ENCODE results near the gene MAPK1IP1L.
"Not testable (repeated sequence)": the region's sequence is repeated elsewhere in the genome, so short reads cannot be mapped to it uniquely, and the experiment has no call there.

Gene MAPK1IP1L

DNA sequence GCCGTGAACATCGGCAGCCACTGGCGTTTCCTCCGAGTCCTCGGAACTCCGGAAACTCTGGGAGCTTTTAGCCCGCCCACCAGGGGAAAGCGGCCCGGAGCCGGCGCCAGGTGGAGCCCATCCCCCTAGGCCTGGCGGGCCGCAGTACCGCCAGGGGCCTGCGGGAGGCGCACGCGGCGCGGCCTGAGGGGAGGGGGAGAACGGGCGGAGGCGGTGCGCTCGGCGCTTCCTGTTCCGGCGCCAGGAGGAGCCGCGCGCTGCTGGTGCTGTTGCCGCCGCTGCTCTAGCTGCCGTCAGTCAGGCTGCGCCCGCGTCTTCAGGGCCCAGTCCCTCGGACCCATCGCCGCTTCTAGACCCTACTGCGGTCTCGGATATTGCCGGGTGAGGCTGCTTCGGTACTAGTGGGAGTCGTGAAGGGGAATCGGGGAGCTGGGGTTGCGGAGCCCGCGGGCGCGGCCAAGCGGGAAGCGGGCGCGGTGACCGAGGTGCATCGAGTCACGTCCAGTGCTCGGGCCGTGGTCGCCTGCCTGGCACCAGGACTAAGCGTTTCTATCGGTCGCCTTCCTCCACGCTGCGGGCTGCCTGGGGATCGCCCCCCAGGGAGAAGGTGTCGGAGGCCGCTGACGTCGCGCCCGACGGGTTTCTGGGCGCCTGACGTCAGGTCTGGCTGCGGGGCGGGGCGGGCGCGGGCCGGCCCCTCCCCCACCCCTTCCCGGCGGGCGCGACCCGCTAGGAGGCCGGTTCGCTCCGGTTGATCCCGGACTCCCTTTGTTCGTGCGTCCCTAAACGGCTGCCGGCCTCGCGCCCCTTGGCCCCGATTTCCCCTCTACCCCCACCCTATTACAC lies at the start of gene MAPK1IP1L:
TSS of gene MAPK1IP1L (plus strand) at position 225 of the 846 bp plus-strand sequence. CDS start 10,037 bp downstream, outside the sequence.
- DNase-seq (ENCODE audit: low spot score) (peak; percentile 75), FAIRE-seq (no peak)

DNA sequence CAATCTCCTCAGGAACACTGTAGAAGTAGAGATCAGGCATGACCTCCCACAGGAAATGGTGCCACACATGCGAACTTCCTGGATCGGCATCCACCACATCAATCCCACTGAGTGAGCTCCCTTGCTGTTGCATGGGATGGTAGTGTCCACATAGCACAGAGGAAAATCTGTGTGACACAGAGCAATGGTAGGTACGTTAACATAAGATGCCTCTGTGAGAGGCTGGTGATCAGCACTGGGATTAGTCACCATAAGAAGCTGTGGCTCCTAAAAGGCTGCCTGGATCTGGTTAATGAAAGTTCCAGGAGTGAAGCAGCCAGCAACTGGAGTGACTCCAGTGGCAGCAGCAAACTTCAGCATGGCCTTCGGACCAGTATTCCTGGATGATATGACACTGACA lies 46.4 kb upstream of the MAPK1IP1L start:
- DNase-seq (ENCODE audit: low spot score) = no peak
- FAIRE-seq = no peak

GRCh38 chr14:55015006-55015405 lies 36.4 kb upstream of the MAPK1IP1L start:
- DNase-seq (ENCODE audit: low spot score) (no peak), FAIRE-seq (no peak)

- DNase-seq (ENCODE audit: low spot score) = no peak
- FAIRE-seq = no peak
Measured at GRCh38 chr14:55019968-55020554, 31.4 kb upstream of the MAPK1IP1L start.

GRCh38 chr14:55024365-55024764 lies 27.1 kb upstream of the MAPK1IP1L start:
- DNase-seq (ENCODE audit: low spot score); FAIRE-seq: not testable (repeated sequence)

DNA sequence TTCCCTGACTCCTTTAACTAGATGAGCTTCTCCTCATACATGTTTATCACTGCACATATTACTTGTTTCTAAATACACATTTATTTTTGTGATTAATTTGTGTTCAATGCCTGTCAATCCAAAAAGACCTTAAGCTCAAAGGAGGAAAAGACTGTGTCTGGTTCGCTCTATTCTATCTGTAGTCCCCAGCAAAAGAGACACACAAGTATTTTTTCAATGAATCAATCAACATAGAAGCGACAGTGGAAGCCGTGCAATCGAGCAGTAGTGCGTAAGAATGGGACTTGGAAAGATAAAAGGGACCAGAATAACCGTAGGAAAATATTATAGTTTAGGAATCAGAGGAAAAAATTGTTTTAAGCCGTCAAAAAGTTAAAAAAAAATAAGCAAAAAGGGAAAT lies 25.5 kb upstream of the MAPK1IP1L start:
- no peak for FAIRE-seq
- no peak for DNase-seq (ENCODE audit: low spot score)

- FAIRE-seq = no peak
- DNase-seq (ENCODE audit: low spot score) = no peak
Measured at GRCh38 chr14:55026441-55026792, 25.0 kb upstream of the MAPK1IP1L start.

DNA sequence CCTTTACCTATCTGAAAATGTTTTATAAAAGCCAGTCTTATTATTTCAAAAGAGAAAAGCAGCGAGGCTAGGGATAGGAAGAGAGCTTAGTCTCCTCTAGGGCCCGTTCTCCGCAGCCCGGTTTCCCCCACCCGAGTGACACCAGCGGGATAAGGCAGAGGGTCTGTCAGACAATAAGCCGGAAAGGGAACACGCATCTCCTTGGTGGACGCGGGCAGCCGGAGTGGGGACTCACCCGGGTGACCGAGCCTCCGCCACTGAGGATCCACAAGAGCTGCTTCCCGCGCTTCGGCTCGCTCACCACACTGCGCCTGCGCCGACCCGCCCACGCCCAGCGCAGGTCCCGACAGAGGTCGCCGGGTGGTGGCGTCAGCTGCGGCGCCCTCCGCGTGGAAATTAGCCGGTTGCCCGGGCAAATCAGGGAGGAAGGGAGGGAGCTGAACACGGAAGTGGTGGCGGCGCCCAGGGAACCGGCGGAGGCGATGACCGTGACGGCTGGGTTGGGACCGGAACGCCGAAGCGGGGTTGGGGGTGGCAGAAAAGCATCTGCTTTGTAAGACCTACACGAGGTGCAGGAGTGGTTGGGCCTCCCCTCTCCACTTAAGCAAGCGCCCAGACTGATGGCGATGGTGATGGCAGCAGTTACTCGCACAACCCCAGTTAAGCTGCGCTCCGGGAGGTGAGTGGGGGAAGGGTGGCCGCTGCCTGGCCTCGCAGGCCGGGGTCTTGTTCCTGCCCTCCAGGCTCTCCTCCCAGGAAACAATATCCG lies 24.5 kb upstream of the MAPK1IP1L start, which contains the start of the genes SOCS4 and WDHD1:
TSS of gene SOCS4 (plus strand) at position 444 of the 769 bp plus-strand sequence. CDS start 15,806 bp downstream, outside the sequence.
TSS of gene WDHD1 (minus strand) at position 307 of the 769 bp plus-strand sequence. CDS start 312 bp downstream, outside the sequence.
- peak; percentile 75 for DNase-seq (ENCODE audit: low spot score)
- FAIRE-seq = no peak

DNA sequence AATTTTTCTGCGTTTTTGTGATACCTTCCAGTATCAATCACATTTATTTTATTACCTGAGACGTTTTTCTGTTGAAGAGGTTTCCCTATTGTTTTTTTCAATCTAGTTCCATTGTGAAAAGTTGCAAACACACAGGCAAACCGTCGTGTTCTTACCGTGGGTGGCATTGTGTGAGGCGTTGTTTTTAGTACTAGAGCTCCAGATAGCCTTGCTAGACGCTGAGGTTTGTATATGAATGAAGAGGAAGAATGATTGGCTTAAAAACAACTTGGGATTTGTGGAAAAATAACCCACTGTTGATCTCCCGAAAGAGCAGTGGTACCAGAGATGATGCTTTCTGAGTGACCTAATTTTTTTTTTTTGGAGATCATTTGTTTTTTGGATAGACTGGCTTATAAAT lies 23.4 kb upstream of the MAPK1IP1L start:
- FAIRE-seq (no peak), DNase-seq (ENCODE audit: low spot score) (no peak)

- no peak for DNase-seq (ENCODE audit: low spot score)
- FAIRE-seq = no peak
Measured at GRCh38 chr14:55028476-55028875, 23.0 kb upstream of the MAPK1IP1L start.

DNA sequence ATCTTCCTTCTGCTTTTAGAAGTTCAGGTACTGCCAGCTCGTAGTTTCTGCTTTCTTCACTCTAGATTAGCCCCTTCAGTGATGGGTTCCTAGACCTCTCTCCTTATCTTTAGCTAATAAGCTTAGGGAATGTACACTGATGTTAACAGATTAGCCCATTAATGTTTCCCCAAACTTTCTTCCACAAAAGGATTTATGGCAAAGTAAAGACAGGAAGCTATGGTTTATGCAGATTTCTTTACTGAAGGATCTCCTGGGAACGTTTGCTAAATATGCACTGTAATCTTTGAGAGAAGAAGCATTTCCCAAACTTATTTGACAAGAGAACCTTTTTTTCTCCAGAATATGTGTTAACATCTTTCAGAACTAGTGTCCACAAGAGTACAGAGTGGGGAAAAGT lies 20.3 kb upstream of the MAPK1IP1L start:
- FAIRE-seq (no peak), DNase-seq (ENCODE audit: low spot score) (no peak)

DNA sequence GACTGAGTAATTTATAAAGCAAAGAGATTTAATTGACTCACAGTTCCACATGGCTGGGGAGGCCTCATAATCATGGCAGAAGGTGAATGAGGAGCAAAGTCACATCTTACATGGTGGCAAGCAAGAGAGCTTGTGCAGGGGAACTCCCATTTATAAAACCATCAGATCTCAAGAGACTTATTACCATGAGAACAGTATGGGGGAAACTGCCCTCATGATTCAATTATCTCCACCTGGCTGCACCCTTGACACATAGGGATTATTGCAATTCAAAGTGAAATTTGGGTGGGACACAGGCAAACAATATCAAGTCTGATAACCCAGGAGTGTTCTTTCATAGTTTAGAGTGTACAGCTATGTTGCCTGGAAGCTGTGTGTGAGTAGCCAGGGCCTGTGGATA lies 13.5 kb upstream of the MAPK1IP1L start:
- FAIRE-seq; DNase-seq (ENCODE audit: low spot score): not testable (repeated sequence)

DNA sequence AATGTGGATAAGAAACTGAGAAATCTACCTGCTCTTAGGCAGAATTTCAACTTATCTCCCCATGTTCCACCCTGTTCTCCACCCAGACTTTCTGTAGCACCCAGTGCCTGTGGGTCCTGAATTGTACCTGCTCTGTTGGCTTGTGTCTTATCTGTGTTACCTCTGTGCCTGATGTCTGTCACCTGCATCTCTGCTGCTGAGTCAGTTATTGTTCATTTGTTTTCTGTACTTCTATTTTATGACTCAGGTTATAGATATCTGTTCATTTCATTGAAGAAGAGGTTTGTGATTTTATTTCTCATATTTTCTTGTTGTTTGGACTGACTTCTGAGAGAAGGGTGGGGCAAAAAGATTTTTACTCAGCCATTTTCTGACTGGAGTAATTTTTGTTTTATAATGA lies 12.7 kb upstream of the MAPK1IP1L start:
- FAIRE-seq (no peak), DNase-seq (ENCODE audit: low spot score) (no peak)

DNA sequence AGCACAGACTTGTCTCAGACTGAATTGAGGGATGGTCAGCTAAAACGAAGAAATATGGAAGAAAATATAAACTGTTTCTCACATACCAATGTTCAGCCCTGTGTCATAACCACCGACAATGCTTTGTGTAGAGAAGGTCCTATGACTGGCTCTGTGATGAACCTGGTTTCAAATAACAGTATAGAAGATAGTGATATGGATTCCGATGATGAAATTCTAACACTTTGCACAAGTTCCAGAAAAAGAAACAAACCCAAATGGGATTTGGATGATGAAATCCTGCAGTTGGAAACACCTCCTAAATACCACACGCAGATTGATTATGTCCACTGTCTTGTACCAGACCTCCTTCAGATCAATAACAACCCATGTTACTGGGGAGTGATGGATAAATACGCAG lies 7.9 kb upstream of the MAPK1IP1L start:
- FAIRE-seq (no peak), DNase-seq (ENCODE audit: low spot score) (no peak)

DNA sequence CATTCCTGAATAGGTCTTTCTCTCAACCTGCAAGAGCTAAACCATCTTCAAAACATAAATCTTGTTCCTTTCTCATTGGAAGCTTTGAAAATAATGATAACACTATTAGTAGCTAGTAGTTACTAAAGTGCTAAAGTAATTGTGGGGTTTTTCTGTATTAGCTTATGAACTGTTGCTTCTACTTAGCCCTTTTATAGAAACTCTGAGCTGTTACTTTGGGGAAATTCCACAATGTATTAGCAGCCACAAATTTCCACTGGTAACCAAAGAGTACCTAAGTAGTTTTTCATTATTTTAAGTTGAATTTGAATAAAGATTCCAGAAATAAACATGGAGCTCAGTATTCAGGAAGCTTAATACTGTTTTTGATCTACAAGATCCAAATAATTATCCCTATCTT lies 6.4 kb upstream of the MAPK1IP1L start:
- DNase-seq (ENCODE audit: low spot score) = no peak
- no peak for FAIRE-seq

- no peak for DNase-seq (ENCODE audit: low spot score)
- no peak for FAIRE-seq
Measured at GRCh38 chr14:55047301-55048053, 4.0 kb upstream of the MAPK1IP1L start.

DNA sequence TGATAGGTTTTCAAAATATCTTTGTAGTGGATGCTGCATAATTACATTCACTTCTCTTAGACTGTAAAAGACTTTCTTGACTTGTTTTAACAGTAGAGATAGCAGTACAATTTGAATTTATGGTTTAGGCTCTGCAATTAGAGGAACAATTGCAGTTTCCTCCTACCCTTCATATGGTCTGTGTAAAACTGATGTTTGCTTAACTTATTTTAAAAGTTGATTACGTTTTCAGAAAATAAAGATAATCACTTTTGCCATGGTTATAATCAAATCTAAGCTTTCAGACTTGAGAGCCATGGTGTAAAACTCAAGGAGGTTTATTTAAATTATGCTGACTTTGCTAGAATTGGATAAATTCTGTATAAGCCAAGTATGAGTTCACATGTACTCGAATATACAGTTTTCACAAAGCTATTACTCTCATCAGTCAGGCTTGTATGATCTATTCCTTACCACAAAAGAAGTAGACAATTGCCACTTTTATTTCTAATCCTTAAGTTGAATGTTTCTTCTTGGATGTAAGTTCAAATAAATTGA lies 2.5 kb upstream of the MAPK1IP1L start:
- no peak for DNase-seq (ENCODE audit: low spot score)
- no peak for FAIRE-seq

DNA sequence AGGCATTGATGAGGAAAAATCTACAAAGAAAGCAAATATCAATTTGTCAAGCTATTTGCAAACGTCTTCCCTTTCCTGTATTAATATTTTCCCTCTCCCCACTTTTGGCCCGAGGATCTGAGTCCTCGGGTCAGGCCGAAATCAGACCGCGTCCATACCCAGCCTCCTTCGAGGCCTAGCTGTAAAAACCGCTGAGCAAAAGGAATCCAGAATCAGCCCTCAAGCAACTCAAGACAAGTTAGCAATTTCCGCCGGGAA lies 353 bp upstream of the MAPK1IP1L start:
- DNase-seq (ENCODE audit: low spot score) = no peak
- FAIRE-seq = no peak

DNA sequence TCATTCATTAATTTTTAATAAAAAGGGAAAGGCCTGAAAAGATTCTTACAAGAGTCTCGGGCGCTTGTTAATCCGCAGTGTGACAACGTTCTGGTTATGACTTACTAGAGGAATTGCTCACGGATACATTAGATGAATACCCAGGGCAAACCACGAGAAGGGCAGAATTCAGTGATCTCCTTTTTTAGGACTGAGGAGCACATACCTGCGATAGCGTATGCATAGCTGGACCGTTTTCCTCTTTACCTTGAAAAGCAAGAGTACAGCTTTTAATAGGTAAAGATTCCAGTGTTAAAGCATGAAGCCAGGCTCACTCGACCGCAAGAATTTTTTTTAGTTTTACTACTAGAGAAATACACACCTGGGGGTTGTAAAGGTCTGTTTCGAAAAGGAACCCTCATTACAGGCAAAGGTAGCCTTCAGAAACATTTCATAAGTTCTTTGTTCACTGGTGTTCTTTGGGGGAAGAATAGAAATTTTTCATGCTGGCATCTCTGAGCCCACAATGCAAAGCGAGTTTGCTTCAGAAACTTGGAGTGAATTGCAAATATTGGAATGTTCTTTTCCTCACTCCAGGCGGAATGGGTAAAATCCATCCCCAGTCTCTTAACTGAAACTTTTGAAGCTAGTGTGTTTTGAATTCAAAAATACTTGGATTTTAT lies 953 bp downstream of the MAPK1IP1L start:
- FAIRE-seq = no peak
- no peak for DNase-seq (ENCODE audit: low spot score)

DNA sequence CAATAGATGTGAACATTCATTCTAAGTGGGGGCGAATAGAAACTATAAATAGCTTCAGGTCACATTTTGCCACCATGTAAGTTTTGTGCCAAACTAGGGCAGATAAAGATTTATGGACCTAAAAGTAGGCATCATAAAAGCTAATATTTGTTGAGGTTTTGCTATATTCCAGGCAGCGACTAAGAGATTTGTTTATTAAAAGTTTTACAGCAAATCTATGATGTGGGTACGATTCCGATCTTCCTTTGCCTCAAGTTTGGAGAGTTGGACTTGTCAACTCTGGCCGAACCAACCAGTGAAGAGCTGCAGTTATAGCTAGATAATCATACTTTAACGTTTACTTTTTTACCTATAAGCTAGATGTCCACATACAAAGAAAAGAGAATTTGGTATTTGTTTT lies 1.6 kb downstream of the MAPK1IP1L start:
- no peak for DNase-seq (ENCODE audit: low spot score)
- no peak for FAIRE-seq

DNA sequence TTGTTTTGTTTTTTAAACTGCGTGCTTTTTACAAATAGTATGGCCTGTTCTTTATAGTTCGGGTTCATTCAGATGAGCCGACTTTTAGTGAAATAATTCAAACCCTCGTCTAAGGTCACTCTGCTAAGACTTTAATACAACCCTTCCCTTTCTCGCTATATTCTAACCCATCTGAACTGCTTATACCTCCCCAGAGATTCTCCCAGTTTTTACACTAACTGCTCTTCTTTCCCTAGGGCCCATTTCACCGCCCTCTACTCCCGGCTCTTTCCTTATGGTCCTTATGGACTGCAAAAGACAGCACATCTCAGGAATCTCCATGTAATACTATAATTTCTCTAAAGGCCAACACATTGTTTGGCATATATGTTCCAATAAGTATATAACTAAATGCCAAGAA lies 2.1 kb downstream of the MAPK1IP1L start:
- DNase-seq (ENCODE audit: low spot score) (no peak), FAIRE-seq (no peak)

Measured in RCC 7860 (cell line).